Measurements from ENCODE around the gene LMF1. TPM values are rescaled to one million over a fixed set of nuclear protein-coding genes. Genes with fewer than 3 reads are reported as not detected.

Gene LMF1
- total and polyA plus RNA-seq, 12 donors: 5.1 to 15.4 (median 7.6) TPM

GRCh38 chr16:831571-832413 lies 139.0 kb downstream of the LMF1 start:
- DNase-seq (no peak), ATAC-seq (peak in 1 of 8 donors; percentile 12)
- Histone ChIP-seq H3K4me3 (no peak overlapping the region), H3K27me3 (peaks cover 0 to 13% (median 0%) of the 10 kb centered on the region in 7 donors), H3K27ac (no peak overlapping the region), H3K9me3 (peaks cover 0 to 35% (median 14%) of the 10 kb centered on the region in 11 donors), H3K4me1 (no peaks in the 10 kb centered on the region), H3K36me3 (no peaks in the 10 kb centered on the region)
- TF ChIP-seq CTCF (IDR thresholded peaks at IDR 0.05): no peak
- intact Hi-C loops (cut with DNase I): no loop called here
- WGBS, 2 donors: 76 to 79% methylated on average over 27 of the region's 27 CpGs

GRCh38 chr16:830871-831570 lies 139.8 kb downstream of the LMF1 start:
- intact Hi-C loops (cut with DNase I): no loop called here

DNA sequence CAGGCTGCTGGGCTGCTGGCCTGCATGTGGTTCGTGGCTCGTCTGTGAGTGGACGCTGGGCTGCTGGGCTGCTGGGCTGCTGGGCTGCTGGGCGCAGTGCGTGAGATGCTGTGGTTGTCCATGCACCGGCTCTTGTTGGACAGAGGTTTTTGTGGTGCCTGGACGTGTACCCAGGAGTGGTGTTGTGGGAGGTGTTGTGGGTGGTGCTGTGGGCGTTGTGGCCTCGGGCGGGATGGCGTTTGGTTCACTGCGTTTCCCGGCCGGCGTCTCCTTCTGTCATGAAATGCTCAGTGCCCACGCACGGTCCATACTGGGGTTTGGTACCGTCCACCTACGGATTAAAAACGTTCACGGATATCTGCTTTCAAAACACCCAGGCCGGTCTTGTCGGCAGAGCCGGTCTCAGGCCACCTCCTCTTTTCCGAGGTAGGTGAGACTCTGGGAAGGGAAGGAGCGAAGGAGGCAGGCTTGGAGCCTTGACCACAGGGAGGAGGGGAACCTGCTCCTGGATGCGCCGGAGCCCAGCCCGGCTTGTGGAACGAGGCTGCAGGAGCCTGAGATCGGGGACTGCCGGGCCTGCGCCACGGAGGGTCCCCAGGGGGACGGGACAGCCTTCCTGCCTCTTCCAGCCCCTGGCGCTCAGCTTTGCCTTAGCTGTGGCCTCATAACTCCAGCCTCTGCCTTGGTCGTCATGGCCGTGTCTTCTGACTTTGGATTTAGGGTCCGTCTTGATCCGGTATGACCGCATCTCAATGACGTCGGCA lies 140.5 kb downstream of the LMF1 start:
- TF ChIP-seq CTCF (IDR thresholded peaks at IDR 0.05): no peak
- H3K27me3 ChIP-seq: peaks cover 0 to 16% (median 3%) of the 10 kb centered on the region in 7 donors
- H3K27ac ChIP-seq: no peak overlapping the region
- WGBS, 2 donors: 86 to 89% methylated on average over 43 of the region's 43 CpGs
- H3K36me3 ChIP-seq: no peaks in the 10 kb centered on the region
- peaks cover 0 to 20% (median 0%) of the 10 kb centered on the region in 11 donors for H3K9me3 ChIP-seq
- ATAC-seq (no peak), DNase-seq (no peak)
- H3K4me3 ChIP-seq: no peak overlapping the region
- intact Hi-C loops (cut with DNase I): no loop called here
- no peaks in the 10 kb centered on the region for H3K4me1 ChIP-seq

More at GRCh38 chr16:830871-831570, 139.8 kb downstream of the LMF1 start:
- Histone ChIP-seq H3K9me3 (peaks cover 0 to 27% (median 6%) of the 10 kb centered on the region in 11 donors), H3K27ac (no peak overlapping the region), H3K4me1 (no peaks in the 10 kb centered on the region), H3K4me3 (no peak overlapping the region), H3K36me3 (no peaks in the 10 kb centered on the region), H3K27me3 (peaks cover 0 to 13% (median 0%) of the 10 kb centered on the region in 7 donors)
- ATAC-seq: peak in 1 of 8 donors; percentile 26
- 52 to 55% methylated on average over 23 to 24 of the region's 24 CpGs for WGBS, 2 donors
- no peak for TF ChIP-seq CTCF (IDR thresholded peaks at IDR 0.05)
- no peak for DNase-seq

DNA sequence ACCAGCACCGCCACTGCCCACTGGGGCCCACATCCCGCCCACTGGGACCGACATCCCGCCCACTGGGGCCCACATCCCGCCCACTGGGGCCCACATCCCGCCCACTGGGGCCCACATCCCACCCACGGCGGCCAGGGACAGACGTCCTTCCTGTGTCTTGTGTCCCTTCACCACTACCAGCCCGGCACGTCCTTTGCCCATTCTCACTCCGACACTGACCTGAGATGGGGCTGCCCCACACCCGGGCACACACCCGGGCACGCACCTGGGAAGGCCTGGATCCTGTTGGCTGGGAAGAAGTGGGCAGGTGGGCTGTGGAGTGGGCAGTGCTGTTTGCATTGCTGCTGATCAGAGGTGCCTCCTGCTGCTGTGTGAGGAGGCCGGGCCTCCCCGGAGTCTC lies 141.9 kb downstream of the LMF1 start:
- TF ChIP-seq CTCF (IDR thresholded peaks at IDR 0.05): no peak
- peaks cover 0 to 7% (median 0%) of the 10 kb centered on the region in 11 donors for H3K9me3 ChIP-seq
- H3K36me3 ChIP-seq: no peaks in the 10 kb centered on the region
- H3K4me3 ChIP-seq: no peak overlapping the region
- 76 to 87% methylated on average over 17 of the region's 17 CpGs for WGBS, 2 donors
- DNase-seq: no peak
- H3K27me3 ChIP-seq: peaks cover 4 to 30% (median 9%) of the 10 kb centered on the region in 7 donors
- no peak for ATAC-seq
- H3K4me1 ChIP-seq: no peaks in the 10 kb centered on the region
- intact Hi-C loops (cut with DNase I): no loop called here
- H3K27ac ChIP-seq: no peak overlapping the region

Data from heart right ventricle (tissue), 16 donors.